ENCODE measurements around the gene STAT6.

DNA sequence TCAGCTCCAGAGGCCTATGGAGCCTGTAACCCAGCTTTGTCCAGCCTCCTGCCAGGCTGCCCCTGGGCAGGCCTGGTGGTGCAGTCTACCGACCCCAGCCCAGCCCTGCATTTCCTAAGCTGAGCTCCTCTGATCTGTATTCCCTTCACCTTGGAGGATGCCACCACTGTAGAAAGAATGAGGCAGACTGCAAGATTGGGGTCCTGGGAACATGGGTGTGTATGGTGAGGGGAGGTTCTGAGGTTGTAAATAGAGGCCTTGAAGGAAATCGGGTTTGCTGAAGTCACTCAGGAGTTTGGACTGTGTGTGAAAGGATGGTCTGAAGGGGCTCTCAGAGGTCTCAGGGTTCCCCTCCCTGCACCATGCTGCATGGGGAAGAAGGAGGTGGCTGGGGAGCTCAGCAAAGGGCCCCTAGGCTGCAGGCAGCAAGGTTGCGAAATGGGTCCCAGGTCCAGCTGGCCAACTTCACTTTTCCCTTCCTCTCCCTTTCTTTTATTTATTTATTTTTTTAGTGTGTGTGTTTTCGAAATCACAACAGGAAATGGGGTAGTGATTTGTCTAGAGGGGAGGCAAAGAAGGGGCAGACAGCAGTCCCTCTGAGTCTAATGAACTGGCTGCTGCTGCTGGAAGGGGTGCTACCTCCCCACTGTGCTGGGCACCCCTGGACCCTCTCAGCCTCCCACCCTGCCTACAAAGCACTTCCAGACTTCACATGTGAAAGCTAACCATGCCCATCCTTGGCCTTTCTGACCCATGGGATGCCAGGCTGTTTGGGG, 37.5 kb upstream of the STAT6 start:
- TF ChIP-seq, protein P1, sequence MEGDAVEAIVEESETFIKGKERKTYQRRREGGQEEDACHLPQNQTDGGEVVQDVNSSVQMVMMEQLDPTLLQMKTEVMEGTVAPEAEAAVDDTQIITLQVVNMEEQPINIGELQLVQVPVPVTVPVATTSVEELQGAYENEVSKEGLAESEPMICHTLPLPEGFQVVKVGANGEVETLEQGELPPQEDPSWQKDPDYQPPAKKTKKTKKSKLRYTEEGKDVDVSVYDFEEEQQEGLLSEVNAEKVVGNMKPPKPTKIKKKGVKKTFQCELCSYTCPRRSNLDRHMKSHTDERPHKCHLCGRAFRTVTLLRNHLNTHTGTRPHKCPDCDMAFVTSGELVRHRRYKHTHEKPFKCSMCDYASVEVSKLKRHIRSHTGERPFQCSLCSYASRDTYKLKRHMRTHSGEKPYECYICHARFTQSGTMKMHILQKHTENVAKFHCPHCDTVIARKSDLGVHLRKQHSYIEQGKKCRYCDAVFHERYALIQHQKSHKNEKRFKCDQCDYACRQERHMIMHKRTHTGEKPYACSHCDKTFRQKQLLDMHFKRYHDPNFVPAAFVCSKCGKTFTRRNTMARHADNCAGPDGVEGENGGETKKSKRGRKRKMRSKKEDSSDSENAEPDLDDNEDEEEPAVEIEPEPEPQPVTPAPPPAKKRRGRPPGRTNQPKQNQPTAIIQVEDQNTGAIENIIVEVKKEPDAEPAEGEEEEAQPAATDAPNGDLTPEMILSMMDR (IDR thresholded peaks at IDR 0.05; ENCODE audit: low read length): no peak
- no peak for TF ChIP-seq EZH2 (IDR thresholded peaks at IDR 0.05; ENCODE audit: borderline replicate concordance, low read length)
